ENCODE results near the gene KLHL18.

The KLHL18 gene

GRCh38 chr3:47381317-47382157, 98.8 kb downstream of the KLHL18 start:
- DNase-seq (ENCODE audit: extremely low spot score, insufficient read length, low read depth) (peak; percentile 78), FAIRE-seq (peak; percentile 88)

- DNase-seq (ENCODE audit: extremely low spot score, insufficient read length, low read depth) (no peak), FAIRE-seq (no peak)
Observed at GRCh38 chr3:47384425-47384824, 101.7 kb downstream of the KLHL18 start.

GRCh38 chr3:47385007-47385406, 102.3 kb downstream of the KLHL18 start:
- DNase-seq (ENCODE audit: extremely low spot score, insufficient read length, low read depth) (no peak), FAIRE-seq (no peak)

GRCh38 chr3:47385796-47386195, 103.1 kb downstream of the KLHL18 start:
- FAIRE-seq (no peak), DNase-seq (ENCODE audit: extremely low spot score, insufficient read length, low read depth) (no peak)

- FAIRE-seq = no peak
- DNase-seq (ENCODE audit: extremely low spot score, insufficient read length, low read depth) = no peak
Observed at GRCh38 chr3:47392933-47393332, 110.2 kb downstream of the KLHL18 start.

GRCh38 chr3:47394140-47394870, 111.6 kb downstream of the KLHL18 start:
- FAIRE-seq = no peak
- DNase-seq (ENCODE audit: extremely low spot score, insufficient read length, low read depth) = no peak

- FAIRE-seq (no peak), DNase-seq (ENCODE audit: extremely low spot score, insufficient read length, low read depth) (no peak)
Observed at GRCh38 chr3:47394881-47395280, 112.1 kb downstream of the KLHL18 start.
